ENCODE measurements around the gene PRRX2. TPM values are rescaled to one million over a fixed set of nuclear protein-coding genes. Genes with fewer than 3 reads are reported as not detected.

PRRX2 gene
- total and polyA plus RNA-seq, 2 of the 4 experiments (the other 2 are of a cell fraction): 12.7 to 35.5 TPM

DNA sequence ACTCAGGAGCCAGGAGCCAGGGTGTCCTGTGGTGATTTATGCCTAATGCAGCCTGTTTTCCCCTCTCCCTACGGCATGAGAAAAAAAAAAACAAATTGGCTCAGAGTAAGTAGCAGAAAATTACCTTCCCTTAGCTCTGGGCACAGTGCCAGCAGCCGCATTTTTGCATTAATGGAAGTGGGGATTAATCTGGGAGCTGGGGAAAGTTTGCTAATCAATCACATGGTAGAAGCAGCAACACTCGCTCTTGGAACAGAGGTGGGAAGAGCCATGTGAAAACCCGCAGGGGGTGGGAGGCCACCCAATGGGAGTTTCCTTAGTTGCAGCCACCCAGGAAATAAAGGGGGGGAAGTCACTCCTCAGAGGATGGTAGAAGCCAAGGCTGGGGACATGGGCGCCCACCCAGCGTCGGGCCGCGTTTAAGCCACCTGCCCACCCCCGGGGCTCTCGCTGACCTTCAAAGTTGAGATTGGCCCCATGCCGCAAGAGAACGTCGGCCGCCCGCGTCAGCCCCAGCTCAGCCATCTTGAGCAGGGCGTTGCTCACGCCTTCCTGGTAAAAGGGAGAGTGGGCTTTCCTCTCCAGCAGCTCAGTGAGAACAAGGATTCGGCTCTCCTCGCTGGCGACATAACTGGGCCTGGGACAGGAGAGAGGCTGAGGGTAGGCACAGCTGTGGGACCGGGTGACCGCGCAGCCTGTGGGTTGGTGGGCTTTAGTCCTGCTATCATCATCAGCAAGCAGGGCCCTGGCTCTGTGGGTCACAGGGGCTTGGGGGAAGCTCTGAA, 25.2 kb upstream of the PRRX2 start:
- Histone ChIP-seq H3K9me3 (ENCODE audit: control insufficient read depth, insufficient read depth, low read length) (no peaks in the 10 kb centered on the region), H3K9ac (ENCODE audit: low read depth, low read length) (no peak overlapping the region), H3K4me3 (ENCODE audit: insufficient read depth, low read depth, low read length) (peak overlapping the region; percentile 81; the same call in 1 of the 2 replicates), H4K91ac (ENCODE audit: insufficient read depth, low read depth, low read length) (no peak overlapping the region), H3K27me3 (ENCODE audit: control insufficient read depth, insufficient read depth, low read length) (no peaks in the 10 kb centered on the region), H3K14ac (replicated peaks; ENCODE audit: low read depth, low read length) (no peak overlapping the region), H3K23ac (ENCODE audit: low read depth, low read length) (no peak overlapping the region), H2AK5ac (ENCODE audit: low read depth, low read length) (no peak overlapping the region; the same call in 1 of the 2 replicates), H2BK15ac (ENCODE audit: low read depth, low read length) (no peak overlapping the region), H3K56ac (ENCODE audit: extremely low read depth, insufficient read depth, low read length) (0 out of 2 replicates have a peak overlapping the region, but pooled peaks have one; percentile 6), H3K27ac (ENCODE audit: insufficient read depth, low read length) (peak overlapping the region; percentile 4; the same call in 1 of the 2 replicates), H2AK9ac (replicated peaks; ENCODE audit: low read depth, low read length, poor library complexity) (no peak overlapping the region), H3K4me1 (ENCODE audit: control insufficient read depth, insufficient read depth, low read length) (peaks cover 15% of the 10 kb centered on the region), H3K79me1 (ENCODE audit: low read depth in 1 of 2, low read length in 2 of 2) (peaks cover 3 to 61% of the 10 kb centered on the region in 2 experiments; a peak in 3 of 4 replicates), H3K9me1 (ENCODE audit: insufficient read depth, low read length) (no peaks in the 10 kb centered on the region), H2BK120ac (ENCODE audit: low read depth, low read length) (no peak overlapping the region), H3K36me3 (ENCODE audit: control insufficient read depth, insufficient read depth, low read length) (peaks cover 36% of the 10 kb centered on the region), H2BK20ac (ENCODE audit: low read depth, low read length) (no peak overlapping the region), H2AFZ (replicated peaks; ENCODE audit: low read length, poor library complexity) (no peak overlapping the region), H4K20me1 (ENCODE audit: insufficient read depth, low read length) (peaks cover 58% of the 10 kb centered on the region), H4K5ac (ENCODE audit: low read depth, low read length) (no peak overlapping the region), H3K18ac (ENCODE audit: low read depth, low read length) (no peak overlapping the region), H3K4ac (ENCODE audit: low read depth, low read length) (no peak overlapping the region), H2BK5ac (ENCODE audit: low read depth, low read length, poor library complexity, severe bottlenecking) (no peak overlapping the region), H4K8ac (ENCODE audit: low read depth in 2 of 2, low read length in 2 of 2) (no peak overlapping the region), H3K4me2 (ENCODE audit: low read depth, low read length) (peak overlapping the region; percentile 83)
- intact Hi-C loops (cut with micrococcal nuclease): no loop called here
- ATAC-seq (ENCODE audit: low read depth) (no peak), DNase-seq (peak; percentile 39)
- TF ChIP-seq, protein P1, sequence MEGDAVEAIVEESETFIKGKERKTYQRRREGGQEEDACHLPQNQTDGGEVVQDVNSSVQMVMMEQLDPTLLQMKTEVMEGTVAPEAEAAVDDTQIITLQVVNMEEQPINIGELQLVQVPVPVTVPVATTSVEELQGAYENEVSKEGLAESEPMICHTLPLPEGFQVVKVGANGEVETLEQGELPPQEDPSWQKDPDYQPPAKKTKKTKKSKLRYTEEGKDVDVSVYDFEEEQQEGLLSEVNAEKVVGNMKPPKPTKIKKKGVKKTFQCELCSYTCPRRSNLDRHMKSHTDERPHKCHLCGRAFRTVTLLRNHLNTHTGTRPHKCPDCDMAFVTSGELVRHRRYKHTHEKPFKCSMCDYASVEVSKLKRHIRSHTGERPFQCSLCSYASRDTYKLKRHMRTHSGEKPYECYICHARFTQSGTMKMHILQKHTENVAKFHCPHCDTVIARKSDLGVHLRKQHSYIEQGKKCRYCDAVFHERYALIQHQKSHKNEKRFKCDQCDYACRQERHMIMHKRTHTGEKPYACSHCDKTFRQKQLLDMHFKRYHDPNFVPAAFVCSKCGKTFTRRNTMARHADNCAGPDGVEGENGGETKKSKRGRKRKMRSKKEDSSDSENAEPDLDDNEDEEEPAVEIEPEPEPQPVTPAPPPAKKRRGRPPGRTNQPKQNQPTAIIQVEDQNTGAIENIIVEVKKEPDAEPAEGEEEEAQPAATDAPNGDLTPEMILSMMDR (conservative IDR thresholded peaks at IDR 0.05; ENCODE audit: low read depth, low read length): no peak
- TF ChIP-seq BHLHE40 (IDR thresholded peaks at IDR 0.05; ENCODE audit: low read depth, low read length) (no peak), RAD21 (IDR thresholded peaks at IDR 0.05; ENCODE audit: low read length) (no peak), SMC3 (IDR thresholded peaks at IDR 0.05; ENCODE audit: low read depth, low read length) (no peak), MAFK (IDR thresholded peaks at IDR 0.05; ENCODE audit: low read depth, low read length) (no peak), FOS (IDR thresholded peaks at IDR 0.05; ENCODE audit: low read depth, low read length) (no peak), RCOR1 (IDR thresholded peaks at IDR 0.05; ENCODE audit: insufficient replicate concordance, low read length) (no peak), RFX5 (IDR thresholded peaks at IDR 0.05; ENCODE audit: low read depth, low read length) (no peak), NFE2L2 (IDR thresholded peaks at IDR 0.05; ENCODE audit: low read depth, low read length) (no peak), CEBPB (IDR thresholded peaks at IDR 0.05; ENCODE audit: low read depth, low read length) (no peak), MXI1 (IDR thresholded peaks at IDR 0.05; ENCODE audit: borderline replicate concordance, low read depth, low read length) (no peak), MAZ (IDR thresholded peaks at IDR 0.05; ENCODE audit: borderline replicate concordance, low read depth, low read length) (no peak), CHD1 (IDR thresholded peaks at IDR 0.05; ENCODE audit: low read depth, low read length) (no peak)
- TF ChIP-seq, protein P2, sequence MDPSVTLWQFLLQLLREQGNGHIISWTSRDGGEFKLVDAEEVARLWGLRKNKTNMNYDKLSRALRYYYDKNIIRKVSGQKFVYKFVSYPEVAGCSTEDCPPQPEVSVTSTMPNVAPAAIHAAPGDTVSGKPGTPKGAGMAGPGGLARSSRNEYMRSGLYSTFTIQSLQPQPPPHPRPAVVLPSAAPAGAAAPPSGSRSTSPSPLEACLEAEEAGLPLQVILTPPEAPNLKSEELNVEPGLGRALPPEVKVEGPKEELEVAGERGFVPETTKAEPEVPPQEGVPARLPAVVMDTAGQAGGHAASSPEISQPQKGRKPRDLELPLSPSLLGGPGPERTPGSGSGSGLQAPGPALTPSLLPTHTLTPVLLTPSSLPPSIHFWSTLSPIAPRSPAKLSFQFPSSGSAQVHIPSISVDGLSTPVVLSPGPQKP (IDR thresholded peaks at IDR 0.05; ENCODE audit: borderline replicate concordance, low read depth, low read length): no peak
- in situ Hi-C loops (cut with MboI; ENCODE audit: low sequenced_read_pairs): no loop called here
- ChIA-PET CTCF (interaction anchor here (0.6 to 1.3 kb wide), 4 partner anchors 14 to 509 kb away, joined by 3 to 5 read pairs (median 4); partner anchors contain the start of gene NTMT1), POLR2A (ENCODE audit: unreplicated experiment) (no interaction called here)
- dilution Hi-C loops (cut with HindIII; ENCODE audit: low sequenced_read_pairs, unreplicated experiment): no loop called here
- WGBS, 2 experiments (ENCODE audit: extremely low coverage in 2 of 2, insufficient read length in 1 of 2): 56% methylated on average over 8 of the region's 25 CpGs; no CpG with 5 or more reads in 1 of the 2 experiments
- no TSS peak for BruUV-seq (replicated peaks)

All from IMR-90 (cell line).